ENCODE data around the gene SCOC. TPM values are rescaled to one million over a fixed set of nuclear protein-coding genes. Genes with fewer than 3 reads are reported as not detected.

SCOC gene
- total RNA-seq, 2 experiments from 2014 or later: 5.9 to 6.8 TPM

GRCh38 chr4:140374130-140374477 lies 658 bp downstream of the SCOC start:
- H3K27ac Mint-ChIP-seq: no peak overlapping the region

GRCh38 chr4:140382732-140383131 lies 9.3 kb downstream of the SCOC start:
- Histone ChIP-seq H3K36me3 (ENCODE audit: insufficient read depth, low read length) (peaks cover 8% of the 10 kb centered on the region), H3K27me3 (ENCODE audit: control insufficient read depth in 1 of 2, insufficient read depth in 2 of 2, low read length in 2 of 2) (no peaks in the 10 kb centered on the region), H3K4me3 (ENCODE audit: low read length) (no peak overlapping the region), H3K4me1 (ENCODE audit: insufficient read depth, low read length) (no peaks in the 10 kb centered on the region), H3K9me3 (ENCODE audit: control insufficient read depth in 1 of 2, insufficient read depth in 1 of 2, low read length in 2 of 2) (no peaks in the 10 kb centered on the region), H3K27ac (ENCODE audit: low read depth in 1 of 2, low read length in 2 of 2) (no peak overlapping the region)
- no peak overlapping the region for H3K4me3 Mint-ChIP-seq
- no peak for DNase-seq
- peaks cover under 1% of the 10 kb centered on the region for H3K4me1 Mint-ChIP-seq (ENCODE audit: low read depth)
- ChIA-PET CTCF (no interaction called here), POLR2A (interaction anchor here (1.0 to 3.1 kb wide), 2 partner anchors 9 to 141 kb away, joined by 3 to 13 read pairs; partner anchors contain the start of genes ELMOD2 and SCOC)
- peaks cover 35% of the 10 kb centered on the region for H3K36me3 Mint-ChIP-seq (ENCODE audit: low read depth)
- no peak overlapping the region for H3K27ac Mint-ChIP-seq
- H3K27me3 Mint-ChIP-seq: no peaks in the 10 kb centered on the region
- no peaks in the 10 kb centered on the region for H3K9me3 Mint-ChIP-seq
- intact Hi-C loops (cut with DNase I, micrococcal nuclease): no loop called here
- no peak for ATAC-seq (ENCODE audit: poor library complexity)
- TF ChIP-seq, protein P1, sequence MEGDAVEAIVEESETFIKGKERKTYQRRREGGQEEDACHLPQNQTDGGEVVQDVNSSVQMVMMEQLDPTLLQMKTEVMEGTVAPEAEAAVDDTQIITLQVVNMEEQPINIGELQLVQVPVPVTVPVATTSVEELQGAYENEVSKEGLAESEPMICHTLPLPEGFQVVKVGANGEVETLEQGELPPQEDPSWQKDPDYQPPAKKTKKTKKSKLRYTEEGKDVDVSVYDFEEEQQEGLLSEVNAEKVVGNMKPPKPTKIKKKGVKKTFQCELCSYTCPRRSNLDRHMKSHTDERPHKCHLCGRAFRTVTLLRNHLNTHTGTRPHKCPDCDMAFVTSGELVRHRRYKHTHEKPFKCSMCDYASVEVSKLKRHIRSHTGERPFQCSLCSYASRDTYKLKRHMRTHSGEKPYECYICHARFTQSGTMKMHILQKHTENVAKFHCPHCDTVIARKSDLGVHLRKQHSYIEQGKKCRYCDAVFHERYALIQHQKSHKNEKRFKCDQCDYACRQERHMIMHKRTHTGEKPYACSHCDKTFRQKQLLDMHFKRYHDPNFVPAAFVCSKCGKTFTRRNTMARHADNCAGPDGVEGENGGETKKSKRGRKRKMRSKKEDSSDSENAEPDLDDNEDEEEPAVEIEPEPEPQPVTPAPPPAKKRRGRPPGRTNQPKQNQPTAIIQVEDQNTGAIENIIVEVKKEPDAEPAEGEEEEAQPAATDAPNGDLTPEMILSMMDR (IDR thresholded peaks at IDR 0.05): no peak

More at GRCh38 chr4:140374130-140374477, 658 bp downstream of the SCOC start:
- DNase-seq (peak in 1 of 14 experiments; percentile 11), ATAC-seq (ENCODE audit: poor library complexity) (no peak)
- peak overlapping the region; percentile 94 for H3K4me3 ChIP-seq (ENCODE audit: low read length)
- H3K27me3 ChIP-seq (ENCODE audit: control insufficient read depth in 1 of 2, insufficient read depth in 2 of 2, low read length in 2 of 2): no peaks in the 10 kb centered on the region
- CTCF ChIA-PET: interaction anchor here (1.0 to 3.4 kb wide), 3 partner anchors 14 to 921 kb away, joined by 3 to 41 read pairs (median 11); partner anchors contain the start of gene ELMOD2
- Mint-ChIP-seq H3K27me3 (no peaks in the 10 kb centered on the region), H3K4me3 (peak overlapping the region; percentile 87), H3K4me1 (ENCODE audit: low read depth) (peaks cover 32% of the 10 kb centered on the region), H3K9me3 (no peaks in the 10 kb centered on the region), H3K36me3 (ENCODE audit: low read depth) (peaks cover 4% of the 10 kb centered on the region)
- TF ChIP-seq, protein P1 (IDR thresholded peaks at IDR 0.05): no peak
- H3K27ac ChIP-seq (ENCODE audit: low read depth in 1 of 2, low read length in 2 of 2): peak overlapping the region; percentile 65 to 69
- H3K36me3 ChIP-seq (ENCODE audit: insufficient read depth, low read length): no peaks in the 10 kb centered on the region
- peaks cover 14% of the 10 kb centered on the region for H3K4me1 ChIP-seq (ENCODE audit: insufficient read depth, low read length)
- no peaks in the 10 kb centered on the region for H3K9me3 ChIP-seq (ENCODE audit: control insufficient read depth in 1 of 2, insufficient read depth in 1 of 2, low read length in 2 of 2)
- POLR2A ChIA-PET: interaction anchor here (0.6 to 2.2 kb wide), 9 partner anchors 9 to 1359 kb away, joined by 3 to 26 read pairs (median 9); partner anchors contain the start of genes ELMOD2, MAML3 and NOCT
- intact Hi-C loops (cut with DNase I, micrococcal nuclease): loop anchor here in 1 of 2 experiments (5.0 to 10.0 kb wide), 4 partner anchors 222 to 1069 kb away; partner anchors contain the start of genes MAML3, NAA15, NDUFC1 and RAB33B

DNA sequence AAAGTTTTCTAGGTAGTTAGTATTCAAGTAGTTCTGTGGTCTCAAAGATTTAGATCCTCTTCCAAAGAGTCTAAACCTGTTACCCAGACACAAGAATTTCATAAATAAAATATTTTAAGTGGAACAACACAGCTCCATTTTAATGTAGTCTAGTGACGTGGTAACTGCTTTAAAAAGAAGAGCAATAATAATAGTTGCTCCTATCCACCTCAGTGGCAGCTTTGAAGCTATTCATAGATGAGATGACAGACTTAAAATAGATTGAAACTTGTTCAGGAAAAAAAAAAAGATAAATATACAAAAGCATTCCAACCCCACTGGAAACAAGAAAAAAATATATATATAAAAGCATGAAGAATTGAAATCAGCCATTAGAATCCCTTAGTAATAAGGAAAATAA lies 14.6 kb downstream of the SCOC start:
- H3K4me1 ChIP-seq (ENCODE audit: insufficient read depth, low read length): no peaks in the 10 kb centered on the region
- intact Hi-C loops (cut with DNase I, micrococcal nuclease): no loop called here

More for the DNA sequence above, 14.6 kb downstream of the SCOC start:
- Histone ChIP-seq H3K9me3 (ENCODE audit: control insufficient read depth in 1 of 2, insufficient read depth in 1 of 2, low read length in 2 of 2) (no peaks in the 10 kb centered on the region), H3K4me3 (ENCODE audit: low read length) (no peak overlapping the region), H3K27me3 (ENCODE audit: control insufficient read depth in 1 of 2, insufficient read depth in 2 of 2, low read length in 2 of 2) (no peaks in the 10 kb centered on the region), H3K36me3 (ENCODE audit: insufficient read depth, low read length) (peaks cover 3% of the 10 kb centered on the region), H3K27ac (ENCODE audit: low read depth in 1 of 2, low read length in 2 of 2) (no peak overlapping the region)
- ATAC-seq (ENCODE audit: poor library complexity): no peak
- no peak for DNase-seq
- Mint-ChIP-seq H3K27me3 (no peaks in the 10 kb centered on the region), H3K27ac (no peak overlapping the region), H3K36me3 (ENCODE audit: low read depth) (peaks cover 5% of the 10 kb centered on the region), H3K4me1 (ENCODE audit: low read depth) (no peaks in the 10 kb centered on the region), H3K9me3 (no peaks in the 10 kb centered on the region), H3K4me3 (no peak overlapping the region)
- ChIA-PET CTCF (no interaction called here), POLR2A (no interaction called here)
- TF ChIP-seq, protein P1 (IDR thresholded peaks at IDR 0.05): no peak

All from CD4-positive, alpha-beta T cell (primary cell).